ENCODE measurements around the gene RAP1GDS1.
A peak's percentile ranks its signal among the peaks of the same experiment; 100 is the strongest.

RAP1GDS1 gene

DNA sequence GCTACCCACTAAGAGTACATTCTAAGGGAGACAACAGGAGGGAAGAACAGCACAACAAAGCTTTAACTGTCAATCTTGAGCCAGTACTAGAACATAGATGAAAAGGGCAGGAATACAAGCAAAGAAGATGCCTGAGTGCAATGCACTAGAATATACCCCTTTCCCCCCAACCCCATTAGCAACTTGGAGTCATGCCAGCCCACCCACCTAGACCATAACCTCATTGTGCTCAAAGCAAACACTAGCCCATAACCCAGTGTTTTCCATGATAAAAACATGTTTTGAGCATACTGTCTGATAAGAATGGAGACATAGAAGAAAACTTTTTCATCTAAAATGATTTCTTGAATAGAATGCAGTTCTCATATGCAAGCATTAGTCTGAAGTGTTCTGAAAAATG, 183.2 kb downstream of the RAP1GDS1 start:
- H3K4me1 ChIP-seq (ENCODE audit: insufficient read depth, low read length) = peaks cover 44% of the 10 kb centered on the region
- no peaks in the 10 kb centered on the region for H4K20me1 ChIP-seq (ENCODE audit: insufficient read depth, low read length)
- TF ChIP-seq, protein P1, sequence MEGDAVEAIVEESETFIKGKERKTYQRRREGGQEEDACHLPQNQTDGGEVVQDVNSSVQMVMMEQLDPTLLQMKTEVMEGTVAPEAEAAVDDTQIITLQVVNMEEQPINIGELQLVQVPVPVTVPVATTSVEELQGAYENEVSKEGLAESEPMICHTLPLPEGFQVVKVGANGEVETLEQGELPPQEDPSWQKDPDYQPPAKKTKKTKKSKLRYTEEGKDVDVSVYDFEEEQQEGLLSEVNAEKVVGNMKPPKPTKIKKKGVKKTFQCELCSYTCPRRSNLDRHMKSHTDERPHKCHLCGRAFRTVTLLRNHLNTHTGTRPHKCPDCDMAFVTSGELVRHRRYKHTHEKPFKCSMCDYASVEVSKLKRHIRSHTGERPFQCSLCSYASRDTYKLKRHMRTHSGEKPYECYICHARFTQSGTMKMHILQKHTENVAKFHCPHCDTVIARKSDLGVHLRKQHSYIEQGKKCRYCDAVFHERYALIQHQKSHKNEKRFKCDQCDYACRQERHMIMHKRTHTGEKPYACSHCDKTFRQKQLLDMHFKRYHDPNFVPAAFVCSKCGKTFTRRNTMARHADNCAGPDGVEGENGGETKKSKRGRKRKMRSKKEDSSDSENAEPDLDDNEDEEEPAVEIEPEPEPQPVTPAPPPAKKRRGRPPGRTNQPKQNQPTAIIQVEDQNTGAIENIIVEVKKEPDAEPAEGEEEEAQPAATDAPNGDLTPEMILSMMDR (IDR thresholded peaks at IDR 0.05; ENCODE audit: borderline replicate concordance, extremely low read depth, low read length, poor library complexity, severe bottlenecking) = no peak
- no peak for TF ChIP-seq EZH2 (IDR thresholded peaks at IDR 0.05; ENCODE audit: borderline replicate concordance, low read depth, low read length, severe bottlenecking)
- H3K9ac ChIP-seq (ENCODE audit: low read depth, low read length) = no peak overlapping the region
- no peaks in the 10 kb centered on the region for H3K9me3 ChIP-seq (ENCODE audit: insufficient read depth, low read length, severe bottlenecking)
- ATAC-seq (ENCODE audit: insufficient read depth, low read depth) = no peak
- no peaks in the 10 kb centered on the region for H3K79me2 ChIP-seq (ENCODE audit: insufficient read depth, low read length)
- no peak overlapping the region for H3K4me3 ChIP-seq (ENCODE audit: low read depth in 1 of 2, low read length in 2 of 2)
- no peak overlapping the region for H2AFZ ChIP-seq (ENCODE audit: low read depth, low read length)
- no peaks in the 10 kb centered on the region for H3K27me3 ChIP-seq (ENCODE audit: insufficient read depth, low read length, poor library complexity)
- H3K27ac ChIP-seq (ENCODE audit: low read length) = no peak overlapping the region
- H3K36me3 ChIP-seq (ENCODE audit: insufficient read depth, low read length) = peaks cover 44% of the 10 kb centered on the region
- H3K4me2 ChIP-seq (ENCODE audit: insufficient read depth, low read length) = no peak overlapping the region
- DNase-seq = no peak

DNA sequence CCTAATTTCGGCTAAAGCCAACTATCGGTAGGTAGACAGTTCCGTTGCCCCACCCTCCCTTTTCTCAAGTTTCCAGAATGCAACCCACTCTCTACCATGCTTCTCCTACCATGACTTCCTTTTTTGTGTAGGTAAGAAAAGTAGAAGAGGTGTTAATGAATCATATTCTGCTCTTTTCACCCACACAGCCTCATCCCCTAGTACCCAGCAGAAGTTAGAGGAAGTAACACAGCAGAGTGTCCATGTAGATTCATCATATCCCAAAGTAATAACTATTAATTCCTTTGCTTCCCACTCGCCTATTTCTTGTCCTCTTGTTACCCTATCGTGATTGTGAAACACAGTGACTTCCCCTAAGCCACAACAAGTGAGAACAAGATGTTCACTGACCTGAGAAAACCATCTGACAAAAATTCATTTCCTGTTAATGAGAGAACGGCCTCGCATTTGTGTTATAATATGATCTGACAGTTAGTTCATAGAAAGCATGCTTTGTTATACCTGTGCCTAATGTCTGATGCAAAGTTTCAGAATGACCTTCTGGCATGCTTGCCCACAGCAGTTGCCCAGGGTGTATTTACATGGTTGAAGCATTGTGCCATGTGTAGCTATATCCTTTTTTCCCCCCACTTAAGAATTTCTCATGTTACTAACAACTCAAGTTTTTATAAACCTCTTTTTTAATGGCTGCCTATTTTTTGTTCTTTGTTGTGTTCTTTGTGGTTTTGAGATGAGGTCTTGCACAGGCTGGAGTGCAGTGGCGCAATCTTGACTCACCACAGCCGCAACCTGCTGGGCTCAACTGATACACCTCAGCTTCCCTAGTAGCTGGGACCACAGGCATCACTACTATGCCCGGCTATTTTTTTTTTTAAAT, 185.6 kb downstream of the RAP1GDS1 start:
- Histone ChIP-seq H3K4me2 (ENCODE audit: insufficient read depth, low read length) (peak overlapping the region; percentile 55), H3K36me3 (ENCODE audit: insufficient read depth, low read length) (peaks cover 25% of the 10 kb centered on the region), H3K9me3 (ENCODE audit: insufficient read depth, low read length, severe bottlenecking) (no peaks in the 10 kb centered on the region), H3K9ac (ENCODE audit: low read depth, low read length) (peak overlapping the region; percentile 43), H3K27me3 (ENCODE audit: insufficient read depth, low read length, poor library complexity) (no peaks in the 10 kb centered on the region), H4K20me1 (ENCODE audit: insufficient read depth, low read length) (no peaks in the 10 kb centered on the region), H3K79me2 (ENCODE audit: insufficient read depth, low read length) (no peaks in the 10 kb centered on the region), H2AFZ (ENCODE audit: low read depth, low read length) (peak overlapping the region; percentile 37), H3K4me3 (ENCODE audit: low read depth in 1 of 2, low read length in 2 of 2) (peak overlapping the region in 1 of 2 experiments; percentile 41; a peak in 2 of 4 replicates), H3K27ac (ENCODE audit: low read length) (peak overlapping the region; percentile 89), H3K4me1 (ENCODE audit: insufficient read depth, low read length) (peaks cover 55% of the 10 kb centered on the region)
- DNase-seq (peak; percentile 89), ATAC-seq (ENCODE audit: insufficient read depth, low read depth) (peak; percentile 87)
- TF ChIP-seq EZH2 (IDR thresholded peaks at IDR 0.05; ENCODE audit: borderline replicate concordance, low read depth, low read length, severe bottlenecking) = no peak
- TF ChIP-seq, protein P1 (IDR thresholded peaks at IDR 0.05; ENCODE audit: borderline replicate concordance, extremely low read depth, low read length, poor library complexity, severe bottlenecking) = no peak

DNA sequence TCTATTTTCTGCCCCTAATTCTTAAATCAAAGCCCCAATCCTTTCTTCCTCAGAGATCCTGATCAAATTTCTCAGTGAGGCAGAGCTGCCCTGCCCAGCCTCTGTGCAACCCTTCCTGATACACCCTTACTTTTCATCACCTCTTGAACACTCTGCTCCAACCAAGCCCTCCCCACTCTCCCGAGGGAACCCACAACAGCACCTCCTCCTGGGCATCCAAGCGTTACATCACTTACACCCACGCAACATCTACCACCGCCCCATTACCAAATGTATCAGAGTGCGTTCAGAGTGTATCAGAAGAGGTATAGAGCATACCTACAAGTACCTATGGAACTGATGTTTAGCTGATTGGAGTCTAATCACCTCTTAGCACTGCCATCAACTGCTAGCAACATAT, 186.5 kb downstream of the RAP1GDS1 start:
- no peaks in the 10 kb centered on the region for H4K20me1 ChIP-seq (ENCODE audit: insufficient read depth, low read length)
- H3K4me1 ChIP-seq (ENCODE audit: insufficient read depth, low read length) = peaks cover 55% of the 10 kb centered on the region
- peaks cover 16% of the 10 kb centered on the region for H3K36me3 ChIP-seq (ENCODE audit: insufficient read depth, low read length)
- TF ChIP-seq, protein P1 (IDR thresholded peaks at IDR 0.05; ENCODE audit: borderline replicate concordance, extremely low read depth, low read length, poor library complexity, severe bottlenecking) = peak; percentile 63
- TF ChIP-seq EZH2 (IDR thresholded peaks at IDR 0.05; ENCODE audit: borderline replicate concordance, low read depth, low read length, severe bottlenecking) = no peak
- H2AFZ ChIP-seq (ENCODE audit: low read depth, low read length) = no peak overlapping the region
- DNase-seq (peak; percentile 48), ATAC-seq (ENCODE audit: insufficient read depth, low read depth) (no peak)
- peaks cover 4% of the 10 kb centered on the region for H3K9me3 ChIP-seq (ENCODE audit: insufficient read depth, low read length, severe bottlenecking)
- H3K27ac ChIP-seq (ENCODE audit: low read length) = peak overlapping the region; percentile 89
- H3K4me3 ChIP-seq (ENCODE audit: low read depth in 1 of 2, low read length in 2 of 2) = no peak overlapping the region
- no peaks in the 10 kb centered on the region for H3K27me3 ChIP-seq (ENCODE audit: insufficient read depth, low read length, poor library complexity)
- H3K9ac ChIP-seq (ENCODE audit: low read depth, low read length) = peak overlapping the region; percentile 27; the same call in 1 of the 2 replicates
- H3K4me2 ChIP-seq (ENCODE audit: insufficient read depth, low read length) = peak overlapping the region; percentile 55
- H3K79me2 ChIP-seq (ENCODE audit: insufficient read depth, low read length) = no peaks in the 10 kb centered on the region

Measured in DND-41 (cell line).